HG02610 (cell line): ENCODE results near the gene PRPF38A.
"Not testable (repeated sequence)": the region's sequence is repeated elsewhere in the genome, so short reads cannot be mapped to it uniquely, and the experiment has no call there.

ENCODE experiments used
- ATAC-seq: cut with Tn5 transposase; IDR thresholded peaks from one replicate; pipeline ENCODE4 v1.9.1; 2021; ENCODE audit warnings: mild to moderate bottlenecking, moderate library complexity; ENCODE audit not compliant: unreplicated experiment

Gene PRPF38A

GRCh38 chr1:52404116-52404974, at the start of gene PRPF38A, which contains the start of gene ORC1:
TSS of gene PRPF38A (plus strand) at chr1:52404602. CDS start at chr1:52404750, 148 bp downstream.
TSS of gene ORC1 (minus strand) at chr1:52404423. CDS start at chr1:52402223, 2,200 bp downstream.
- peak; percentile 94 for ATAC-seq

GRCh38 chr1:52355436-52355835, 49.0 kb upstream of the PRPF38A start:
- no peak for ATAC-seq

- no peak for ATAC-seq
Observed at GRCh38 chr1:52355847-52356505, 48.4 kb upstream of the PRPF38A start.

GRCh38 chr1:52356818-52357355, 47.5 kb upstream of the PRPF38A start:
- no peak for ATAC-seq

GRCh38 chr1:52357397-52357796, 47.0 kb upstream of the PRPF38A start:
- ATAC-seq, result no peak

- no peak for ATAC-seq
Observed at GRCh38 chr1:52358851-52359497, 45.4 kb upstream of the PRPF38A start.

- no peak for ATAC-seq
Observed at GRCh38 chr1:52359676-52360594, 44.5 kb upstream of the PRPF38A start.

GRCh38 chr1:52360595-52360968, 43.8 kb upstream of the PRPF38A start:
- no peak for ATAC-seq

- ATAC-seq, result no peak
Observed at GRCh38 chr1:52364235-52364839, 40.1 kb upstream of the PRPF38A start.

GRCh38 chr1:52365071-52365745, 39.2 kb upstream of the PRPF38A start:
- ATAC-seq, result no peak

GRCh38 chr1:52365746-52366516, 38.5 kb upstream of the PRPF38A start, which contains the start of gene CC2D1B:
TSS of gene CC2D1B (minus strand) at chr1:52366205. CDS start at chr1:52364620, 1,585 bp downstream.
- peak; percentile 90 for ATAC-seq

GRCh38 chr1:52366517-52366827, 37.9 kb upstream of the PRPF38A start:
- no peak for ATAC-seq

- no peak for ATAC-seq
Observed at GRCh38 chr1:52367272-52367671, 37.1 kb upstream of the PRPF38A start.

- ATAC-seq, result no peak
Observed at GRCh38 chr1:52368383-52369172, 35.8 kb upstream of the PRPF38A start.

GRCh38 chr1:52369851-52370250, 34.6 kb upstream of the PRPF38A start:
- not testable (repeated sequence) for ATAC-seq

GRCh38 chr1:52385376-52385775, 19.0 kb upstream of the PRPF38A start:
- ATAC-seq, result no peak

GRCh38 chr1:52386458-52386857, 17.9 kb upstream of the PRPF38A start:
- no peak for ATAC-seq

- ATAC-seq, result no peak
Observed at GRCh38 chr1:52393174-52393573, 11.2 kb upstream of the PRPF38A start.
